Thoracic aorta (tissue), 2 donors: Measurements from ENCODE around the gene MICAL2. TPM values are rescaled to one million over a fixed set of nuclear protein-coding genes. Genes with fewer than 3 reads are reported as not detected.
A peak's percentile ranks its signal among the peaks of the same experiment; 100 is the strongest.

Experiments
- ATAC-seq: fragments of 150-250 bp; one replicate; pipeline ENCODE4 v1.8.0; 2017; ENCODE audit warnings: low read depth; ENCODE audit not compliant: insufficient number of reproducible peaks, low FRiP score
- DNase-seq: peaks from one replicate; pipeline ENCODE4 v3.0.0-alpha.2; 2020; ENCODE audit warnings: low spot score
- H3K27ac ChIP-seq, 2 donors: fragments of 200-600 bp; sonication (generic); 1 replicate in 1 of 2; 2 replicates in 1 of 2; pipeline ENCODE4 v1.5.1; 2016; ENCODE audit warnings: mild to moderate bottlenecking in 2 of 2, moderate library complexity in 2 of 2
- H3K27me3 ChIP-seq: fragments of 200-600 bp; sonication (generic); replicated peaks from 2 replicates; pipeline ENCODE4 v1.6.0; 2016; ENCODE audit warnings: mild to moderate bottlenecking; ENCODE audit not compliant: insufficient read depth
- H3K36me3 ChIP-seq: fragments of 200-600 bp; sonication (generic); one replicate; pipeline ENCODE4 v1.5.1; 2016
- H3K4me1 ChIP-seq, 2 donors: fragments of 200-600 bp; sonication (generic); 1 replicate in 1 of 2; 2 replicates in 1 of 2; pipeline versions ENCODE4 v1.5.1 to v1.6.0; 2016; ENCODE audit warnings: low read depth in 2 of 2, mild to moderate bottlenecking in 1 of 2; ENCODE audit not compliant: control insufficient read depth in 1 of 2
- H3K4me3 ChIP-seq: fragments of 200-600 bp; sonication (generic); 2 replicates; pipeline ENCODE4 v1.5.1; 2016; ENCODE audit warnings: mild to moderate bottlenecking
- H3K9me3 ChIP-seq: fragments of 200-600 bp; sonication (generic); 2 replicates; pipeline ENCODE4 v1.5.1; 2016
- total RNA-seq, 2 donors: library from RNA; depleted of rRNA; stranded (reverse); fragments of >200 nt; gene quantifications; one replicate each; pipeline versions ENCODE4 v1.1.0 to v1.2.3, GENCODE V29; 2016
- TF ChIP-seq, protein P1 (sequence below): fragments of 200-600 bp; sonication (generic); IDR thresholded peaks from one replicate; pipeline ENCODE4 v1.5.1; 2019; ENCODE audit warnings: antibody characterized with exemption

Gene MICAL2
- total RNA-seq, 2 donors from 2014 or later: 791 to 989 TPM

DNA sequence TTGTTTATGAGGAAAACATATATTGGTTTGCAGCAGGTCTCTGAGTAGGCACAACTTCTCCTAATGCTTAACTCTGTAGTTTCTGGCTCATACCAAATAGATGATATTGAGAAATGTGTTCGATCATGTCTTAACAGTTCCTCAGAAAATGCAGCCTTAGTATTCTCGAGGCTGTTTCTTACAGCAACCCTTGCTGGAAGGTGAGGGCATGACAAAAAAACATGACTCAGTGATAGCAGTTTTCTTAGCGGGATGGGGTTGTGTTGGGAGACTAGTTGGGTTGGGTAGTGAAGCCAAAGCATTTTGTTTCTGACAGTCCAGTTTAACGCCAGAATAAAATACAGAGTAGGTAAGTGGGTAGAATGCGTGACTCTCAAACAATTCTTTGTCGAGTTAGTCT lies 172.3 kb downstream of the MICAL2 start:
- H3K36me3 ChIP-seq: no peaks in the 10 kb centered on the region
- ATAC-seq (no peak), DNase-seq (no peak)
- no peak overlapping the region for H3K4me3 ChIP-seq
- no peaks in the 10 kb centered on the region for H3K27me3 ChIP-seq
- H3K27ac ChIP-seq: no peak overlapping the region
- H3K9me3 ChIP-seq: no peaks in the 10 kb centered on the region
- peaks cover 20 to 67% of the 10 kb centered on the region in 2 donors for H3K4me1 ChIP-seq
- TF ChIP-seq, protein P1, sequence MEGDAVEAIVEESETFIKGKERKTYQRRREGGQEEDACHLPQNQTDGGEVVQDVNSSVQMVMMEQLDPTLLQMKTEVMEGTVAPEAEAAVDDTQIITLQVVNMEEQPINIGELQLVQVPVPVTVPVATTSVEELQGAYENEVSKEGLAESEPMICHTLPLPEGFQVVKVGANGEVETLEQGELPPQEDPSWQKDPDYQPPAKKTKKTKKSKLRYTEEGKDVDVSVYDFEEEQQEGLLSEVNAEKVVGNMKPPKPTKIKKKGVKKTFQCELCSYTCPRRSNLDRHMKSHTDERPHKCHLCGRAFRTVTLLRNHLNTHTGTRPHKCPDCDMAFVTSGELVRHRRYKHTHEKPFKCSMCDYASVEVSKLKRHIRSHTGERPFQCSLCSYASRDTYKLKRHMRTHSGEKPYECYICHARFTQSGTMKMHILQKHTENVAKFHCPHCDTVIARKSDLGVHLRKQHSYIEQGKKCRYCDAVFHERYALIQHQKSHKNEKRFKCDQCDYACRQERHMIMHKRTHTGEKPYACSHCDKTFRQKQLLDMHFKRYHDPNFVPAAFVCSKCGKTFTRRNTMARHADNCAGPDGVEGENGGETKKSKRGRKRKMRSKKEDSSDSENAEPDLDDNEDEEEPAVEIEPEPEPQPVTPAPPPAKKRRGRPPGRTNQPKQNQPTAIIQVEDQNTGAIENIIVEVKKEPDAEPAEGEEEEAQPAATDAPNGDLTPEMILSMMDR: no peak

DNA sequence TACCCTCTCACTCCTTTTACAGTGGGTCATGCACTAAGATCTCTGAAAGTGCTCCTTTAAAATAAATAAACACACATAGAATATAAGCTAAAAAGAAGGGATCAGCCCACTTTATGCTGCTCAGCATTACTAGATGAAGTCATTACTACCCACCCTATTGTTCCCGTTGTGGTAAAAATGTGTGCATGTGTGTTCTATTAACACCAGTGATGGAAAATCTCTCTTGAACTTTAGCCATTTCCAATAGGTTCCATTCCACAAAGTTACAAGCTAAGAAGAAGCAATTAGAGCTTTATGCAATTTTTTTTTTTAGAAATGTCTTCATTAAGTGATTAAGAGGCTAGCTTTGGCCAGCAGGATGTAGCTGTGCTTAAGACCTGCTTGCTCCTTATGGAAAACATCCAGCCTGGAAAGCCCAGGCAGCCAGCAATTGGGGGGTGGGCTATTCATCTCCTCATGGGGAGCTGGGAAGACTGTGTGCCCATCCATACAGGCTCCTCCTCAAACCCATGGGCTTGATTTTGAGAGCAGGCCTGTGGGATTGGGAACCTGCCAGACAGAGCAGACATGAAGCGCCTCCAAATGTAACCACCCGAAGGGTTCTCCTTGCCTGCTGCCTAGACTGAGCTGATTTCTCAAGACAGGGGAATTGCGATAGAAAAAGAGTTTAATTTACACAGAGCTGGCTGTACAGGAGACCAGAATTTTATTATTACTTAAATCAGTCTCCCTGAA lies 174.1 kb downstream of the MICAL2 start:
- TF ChIP-seq, protein P1: no peak
- H3K36me3 ChIP-seq: no peaks in the 10 kb centered on the region
- no peaks in the 10 kb centered on the region for H3K9me3 ChIP-seq
- no peaks in the 10 kb centered on the region for H3K27me3 ChIP-seq
- H3K27ac ChIP-seq: peak overlapping the region; percentile 89 to 97
- DNase-seq (no peak), ATAC-seq (no peak)
- H3K4me3 ChIP-seq: no peak overlapping the region
- peaks cover 24 to 79% of the 10 kb centered on the region in 2 donors for H3K4me1 ChIP-seq

DNA sequence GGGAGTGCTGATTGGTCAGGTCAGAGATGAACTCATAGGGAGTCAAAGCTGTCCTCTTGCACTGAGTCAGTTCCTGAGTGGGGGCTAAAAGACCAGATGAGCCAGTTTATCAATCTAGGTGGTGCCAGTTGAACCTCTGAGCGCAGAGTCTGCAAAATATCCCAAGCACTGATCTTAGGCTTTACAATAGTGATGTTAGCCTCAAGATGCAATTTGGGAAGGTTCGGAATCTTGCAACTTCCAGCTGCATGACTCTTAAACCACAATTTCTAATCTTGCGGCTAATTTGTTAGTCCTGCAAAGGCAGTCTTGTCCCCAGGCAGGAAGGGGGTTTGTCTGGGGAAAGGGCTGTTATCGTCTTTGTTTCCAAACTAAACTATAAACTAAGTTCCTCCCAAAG lies 174.7 kb downstream of the MICAL2 start:
- ATAC-seq (no peak), DNase-seq (no peak)
- TF ChIP-seq, protein P1: no peak
- Histone ChIP-seq H3K4me3 (no peak overlapping the region), H3K9me3 (no peaks in the 10 kb centered on the region), H3K27ac (peak overlapping the region; percentile 89 to 97), H3K36me3 (no peaks in the 10 kb centered on the region), H3K27me3 (no peaks in the 10 kb centered on the region), H3K4me1 (peaks cover 20 to 72% of the 10 kb centered on the region in 2 donors)

DNA sequence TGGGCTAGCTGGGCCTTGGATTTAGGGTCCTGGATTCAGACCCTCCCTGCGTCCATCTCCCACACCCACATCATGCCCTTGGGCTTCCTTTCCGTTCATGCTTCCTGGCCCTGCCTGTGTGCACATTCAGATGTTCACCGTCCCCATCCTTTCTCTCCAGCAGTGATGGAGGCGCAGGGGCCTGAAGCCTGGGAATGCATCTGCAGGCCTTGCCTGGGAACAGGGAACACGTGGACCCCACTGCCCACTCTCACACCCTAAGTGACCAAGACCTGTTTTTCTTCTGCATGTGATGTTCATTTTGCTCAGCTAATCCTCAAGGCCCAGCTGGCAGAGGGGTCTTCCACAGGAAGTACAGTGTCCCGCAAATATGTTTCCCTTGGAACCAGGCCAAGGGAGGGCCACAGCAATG lies 175.4 kb downstream of the MICAL2 start:
- DNase-seq (no peak), ATAC-seq (no peak)
- H3K4me3 ChIP-seq: no peak overlapping the region
- no peaks in the 10 kb centered on the region for H3K9me3 ChIP-seq
- peak overlapping the region; percentile 89 to 97 for H3K27ac ChIP-seq
- no peaks in the 10 kb centered on the region for H3K27me3 ChIP-seq
- peaks cover 20 to 65% of the 10 kb centered on the region in 2 donors for H3K4me1 ChIP-seq
- H3K36me3 ChIP-seq: no peaks in the 10 kb centered on the region
- TF ChIP-seq, protein P1: no peak

DNA sequence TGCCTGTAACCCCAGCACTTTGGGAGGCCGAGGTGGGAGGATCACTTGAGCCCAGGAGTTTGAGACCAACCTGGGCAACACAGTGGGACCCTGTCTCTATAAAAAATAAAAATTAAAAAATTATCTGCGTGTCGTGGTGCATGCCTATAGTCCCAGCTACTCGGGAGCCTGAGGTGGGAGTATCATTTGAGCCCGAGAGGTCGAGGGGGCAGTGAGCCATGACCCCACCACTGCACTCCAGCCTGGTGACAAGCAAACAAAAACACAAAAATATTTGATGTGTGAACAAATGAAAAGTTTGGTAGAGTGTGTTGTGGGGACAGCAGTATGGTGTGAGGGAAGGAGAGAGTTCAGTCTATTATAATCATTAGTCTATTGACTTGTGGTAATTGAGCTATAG lies 176.2 kb downstream of the MICAL2 start:
- TF ChIP-seq, protein P1: no peak
- no peaks in the 10 kb centered on the region for H3K27me3 ChIP-seq
- no peak overlapping the region for H3K4me3 ChIP-seq
- no peaks in the 10 kb centered on the region for H3K36me3 ChIP-seq
- DNase-seq (no peak), ATAC-seq (no peak)
- H3K9me3 ChIP-seq: no peaks in the 10 kb centered on the region
- H3K4me1 ChIP-seq: peaks cover 20 to 57% of the 10 kb centered on the region in 2 donors
- H3K27ac ChIP-seq: peak overlapping the region; percentile 89 to 97
